ENCODE measurements around the gene FIBCD1.
A peak's percentile ranks its signal among the peaks of the same experiment; 100 is the strongest.

The FIBCD1 gene

DNA sequence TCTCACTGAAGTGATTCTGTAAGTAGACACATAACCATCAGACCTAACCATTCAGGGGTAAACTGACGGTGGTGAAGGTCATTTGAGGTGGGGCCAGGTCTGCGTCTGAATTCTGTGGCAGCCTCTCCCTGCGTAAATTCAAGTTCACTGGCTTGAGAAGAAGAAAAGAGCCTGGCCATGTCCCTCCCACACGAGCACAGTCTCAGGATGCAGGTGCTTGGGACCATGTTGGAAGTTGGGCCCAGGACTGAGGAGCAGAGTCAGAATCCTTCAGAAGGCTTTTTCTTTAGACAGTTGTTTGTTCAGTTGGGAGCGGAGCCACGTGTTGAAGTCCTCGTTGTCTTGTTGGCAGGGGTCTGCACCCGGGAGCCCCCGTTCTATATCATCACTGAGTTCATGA, 66.5 kb downstream of the FIBCD1 start:
- FAIRE-seq (no peak), DNase-seq (ENCODE audit: insufficient read length, low spot score) (no peak)
- TF ChIP-seq POLR2A (IDR thresholded peaks at IDR 0.05; ENCODE audit: low read depth, low read length) = no peak

DNA sequence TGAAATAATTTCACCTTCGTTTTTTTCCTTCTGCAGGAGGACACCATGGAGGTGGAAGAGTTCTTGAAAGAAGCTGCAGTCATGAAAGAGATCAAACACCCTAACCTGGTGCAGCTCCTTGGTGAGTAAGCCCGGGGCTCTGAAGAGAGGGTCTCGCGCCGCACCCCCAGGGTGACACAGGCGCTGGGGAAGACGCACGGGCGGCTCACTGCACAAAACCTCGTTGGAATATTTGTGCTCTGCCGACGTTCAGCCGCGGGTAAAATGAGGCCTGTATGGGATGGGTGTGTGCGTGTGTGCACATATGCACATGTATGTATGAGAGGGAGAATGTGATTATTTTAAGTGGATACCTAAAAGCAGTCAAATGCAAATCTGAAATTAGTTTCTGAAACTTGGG, 67.0 kb downstream of the FIBCD1 start:
- DNase-seq (ENCODE audit: insufficient read length, low spot score) (no peak), FAIRE-seq (no peak)
- TF ChIP-seq POLR2A (IDR thresholded peaks at IDR 0.05; ENCODE audit: low read depth, low read length) = no peak

DNA sequence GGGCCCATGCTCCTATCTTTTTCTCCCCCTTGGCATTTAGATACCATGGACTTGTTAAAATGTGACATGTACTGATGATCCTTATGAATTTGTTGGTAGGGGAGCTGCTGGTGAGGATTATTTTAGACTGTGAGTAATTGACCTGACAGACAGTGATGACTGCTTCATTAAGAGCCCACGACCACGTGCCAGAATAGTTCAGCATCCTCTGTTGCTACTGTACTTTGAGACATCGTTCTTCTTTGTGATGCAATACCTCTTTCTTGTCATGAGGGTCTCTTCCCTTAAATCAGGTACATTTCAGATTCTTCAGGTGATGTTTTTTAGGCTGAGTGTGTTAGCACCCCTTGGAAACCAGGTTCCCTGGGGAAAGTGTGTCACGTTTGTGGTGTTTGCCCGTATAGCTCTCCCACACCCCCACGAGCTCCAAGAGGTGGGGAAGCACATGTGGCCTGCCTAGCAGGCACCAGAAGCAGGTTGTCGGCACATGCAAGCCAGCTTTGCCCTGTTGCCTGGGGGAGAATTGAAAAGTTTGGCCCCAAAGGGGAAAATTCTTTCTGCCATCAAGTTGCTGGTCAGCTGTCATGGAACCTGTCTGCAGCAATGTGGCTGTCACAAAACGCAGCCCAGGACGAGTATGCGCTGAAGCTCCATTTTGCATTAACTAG, 67.5 kb downstream of the FIBCD1 start:
- no peak for FAIRE-seq
- no peak for TF ChIP-seq POLR2A (IDR thresholded peaks at IDR 0.05; ENCODE audit: low read depth, low read length)
- no peak for DNase-seq (ENCODE audit: insufficient read length, low spot score)

DNA sequence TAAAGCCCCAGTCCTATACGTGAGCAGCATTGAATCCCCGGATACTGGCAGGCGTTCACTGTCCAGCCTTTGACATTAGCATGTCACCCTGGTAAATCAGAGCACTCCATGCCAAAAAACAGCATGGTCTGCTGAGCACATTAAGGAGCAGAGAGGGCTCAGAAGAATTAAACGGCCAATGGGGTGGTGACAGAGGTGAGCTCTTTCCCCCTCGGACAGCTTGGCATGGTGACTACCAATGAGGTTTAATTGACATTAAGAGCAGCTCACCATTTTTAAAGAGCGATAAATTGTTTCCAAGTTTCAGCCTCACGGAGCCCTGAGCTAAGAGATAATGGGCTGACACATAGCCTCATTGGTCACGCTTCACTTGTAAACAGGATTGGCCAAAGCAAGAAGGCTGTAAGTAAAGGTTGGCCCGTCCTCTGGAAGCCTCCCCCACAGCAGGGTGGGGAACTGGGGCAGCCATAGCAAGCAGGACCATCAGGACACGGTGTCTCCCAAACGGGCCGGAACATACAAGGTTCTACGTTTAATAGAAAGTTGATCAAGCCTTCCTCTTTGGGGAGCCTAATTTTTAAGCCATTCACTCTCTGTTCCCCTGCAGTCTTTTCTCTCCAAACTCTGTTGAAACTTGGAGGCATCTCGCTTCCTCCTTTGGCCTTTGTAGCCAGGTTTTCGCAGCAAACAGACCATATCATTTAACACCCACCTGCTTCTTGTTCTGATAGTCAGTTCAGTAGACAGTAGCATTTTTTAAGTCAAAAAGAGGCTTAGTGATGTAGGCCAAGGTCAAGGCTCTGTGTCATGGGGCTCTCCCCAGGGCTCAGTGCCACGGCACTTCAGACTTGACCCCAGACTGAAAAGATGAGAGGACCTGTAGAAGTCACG, 68.3 kb downstream of the FIBCD1 start:
- no peak for FAIRE-seq

DNA sequence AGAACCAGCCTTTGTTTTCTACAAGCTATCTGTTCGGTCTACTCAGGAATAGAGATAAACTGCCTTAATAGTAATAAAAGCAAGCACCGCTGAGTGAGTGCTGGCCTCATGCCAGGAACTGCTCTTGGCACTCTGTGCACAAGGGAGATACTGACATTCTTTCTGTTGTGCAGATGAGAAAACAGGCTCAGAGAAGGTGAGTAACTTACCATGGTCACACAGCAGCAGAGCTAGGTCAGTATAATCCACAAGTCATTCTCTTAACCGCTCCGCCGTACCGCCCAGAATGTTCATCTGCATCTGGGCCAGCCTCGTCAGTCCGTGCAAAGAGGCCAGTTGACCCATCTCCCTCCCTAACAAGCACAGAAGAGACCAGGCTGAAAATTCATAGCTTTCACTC, 69.8 kb downstream of the FIBCD1 start:
- FAIRE-seq (no peak), DNase-seq (ENCODE audit: insufficient read length, low spot score) (no peak)
- TF ChIP-seq POLR2A (IDR thresholded peaks at IDR 0.05; ENCODE audit: low read depth, low read length) = no peak

More for the DNA sequence above, 68.3 kb downstream of the FIBCD1 start:
- TF ChIP-seq POLR2A (IDR thresholded peaks at IDR 0.05; ENCODE audit: low read depth, low read length) = no peak
- no peak for DNase-seq (ENCODE audit: insufficient read length, low spot score)

DNA sequence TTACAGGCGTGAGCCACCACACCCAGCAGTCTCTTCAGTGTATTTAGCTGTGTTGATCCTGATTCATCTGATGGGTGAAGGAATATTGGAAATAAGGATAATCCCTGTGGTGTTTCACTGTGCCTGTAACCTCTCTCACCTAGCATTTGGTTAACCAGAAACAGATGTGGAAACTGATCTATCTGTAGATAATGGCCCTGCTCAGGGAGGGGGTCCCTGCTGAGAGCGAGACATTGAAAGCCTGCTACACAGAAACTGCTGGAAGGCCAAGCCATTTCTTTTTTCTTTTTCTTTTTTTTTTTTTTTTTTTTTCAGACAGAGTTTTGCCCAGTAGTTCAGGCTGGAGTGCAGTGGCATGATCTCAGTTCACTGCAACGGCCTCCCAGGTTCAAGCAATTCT, 70.8 kb downstream of the FIBCD1 start:
- FAIRE-seq = no peak
- no peak for TF ChIP-seq POLR2A (IDR thresholded peaks at IDR 0.05; ENCODE audit: low read depth, low read length)
- DNase-seq (ENCODE audit: insufficient read length, low spot score) = no peak

DNA sequence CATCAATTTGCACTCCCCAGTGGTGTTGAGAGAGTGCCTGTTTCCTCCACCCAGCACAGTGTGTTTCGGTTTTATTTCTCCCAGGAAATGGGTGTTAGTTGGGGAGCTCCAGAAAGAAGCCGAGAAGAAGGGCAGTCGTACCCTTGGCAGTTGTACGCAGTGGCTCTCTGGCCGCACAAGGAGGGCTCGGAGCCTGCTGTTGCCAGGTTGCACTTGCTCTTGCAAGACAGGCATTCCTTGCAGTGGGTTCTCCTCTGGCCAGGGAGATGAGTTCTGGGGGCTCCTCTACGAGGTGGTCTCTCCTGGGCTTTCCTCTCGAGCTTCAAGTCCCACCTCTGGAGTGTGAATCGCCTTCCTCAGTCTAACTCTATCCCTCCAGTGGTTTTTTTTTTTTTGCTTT, 71.5 kb downstream of the FIBCD1 start:
- no peak for FAIRE-seq
- DNase-seq (ENCODE audit: insufficient read length, low spot score) = no peak
- no peak for TF ChIP-seq POLR2A (IDR thresholded peaks at IDR 0.05; ENCODE audit: low read depth, low read length)

DNA sequence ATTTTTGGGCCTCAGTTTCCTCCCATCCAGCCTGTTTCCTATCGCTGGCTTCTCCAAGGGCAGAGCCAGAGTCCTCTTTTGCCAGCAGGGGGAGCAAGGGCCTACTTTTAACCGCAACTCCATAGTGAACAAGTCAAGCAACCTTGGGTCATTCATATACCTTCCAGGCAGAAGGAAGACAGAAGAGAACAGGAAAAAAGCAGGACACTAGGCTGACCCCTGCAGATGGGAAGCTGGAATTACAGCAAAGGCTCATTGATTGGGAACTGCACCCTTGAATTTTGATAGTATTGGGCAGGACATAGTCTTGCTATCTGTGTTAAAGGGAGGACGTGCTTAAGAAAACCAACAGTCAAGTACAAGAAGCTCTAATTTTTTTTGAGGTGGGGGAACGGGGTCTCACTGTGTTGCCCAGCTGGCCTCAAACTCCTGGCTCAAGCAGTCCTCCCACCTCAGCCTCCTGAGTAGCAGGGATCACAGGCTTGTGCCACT, 72.5 kb downstream of the FIBCD1 start:
- no peak for TF ChIP-seq POLR2A (IDR thresholded peaks at IDR 0.05; ENCODE audit: low read depth, low read length)
- no peak for DNase-seq (ENCODE audit: insufficient read length, low spot score)
- FAIRE-seq = peak; percentile 64

DNA sequence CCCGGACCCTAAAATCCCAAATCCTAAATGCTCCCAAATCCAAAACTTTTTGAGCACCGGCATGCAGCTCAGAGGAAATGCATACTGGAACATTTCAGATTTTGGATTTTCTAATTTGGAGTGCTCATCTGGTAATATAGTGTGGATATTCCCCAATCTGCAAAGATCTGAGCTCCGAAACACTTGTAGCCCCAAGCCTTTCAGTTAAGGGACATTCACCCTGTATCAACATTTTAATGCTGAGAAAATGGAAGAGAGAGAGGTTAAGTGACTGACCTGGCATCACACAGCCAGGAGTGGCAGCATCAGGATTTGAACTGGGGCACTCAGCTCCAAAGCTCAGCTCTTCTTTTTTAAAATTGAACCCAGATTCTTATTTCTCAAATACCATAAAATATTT, 73.1 kb downstream of the FIBCD1 start:
- no peak for DNase-seq (ENCODE audit: insufficient read length, low spot score)
- TF ChIP-seq POLR2A (IDR thresholded peaks at IDR 0.05; ENCODE audit: low read depth, low read length) = no peak
- FAIRE-seq = no peak

DNA sequence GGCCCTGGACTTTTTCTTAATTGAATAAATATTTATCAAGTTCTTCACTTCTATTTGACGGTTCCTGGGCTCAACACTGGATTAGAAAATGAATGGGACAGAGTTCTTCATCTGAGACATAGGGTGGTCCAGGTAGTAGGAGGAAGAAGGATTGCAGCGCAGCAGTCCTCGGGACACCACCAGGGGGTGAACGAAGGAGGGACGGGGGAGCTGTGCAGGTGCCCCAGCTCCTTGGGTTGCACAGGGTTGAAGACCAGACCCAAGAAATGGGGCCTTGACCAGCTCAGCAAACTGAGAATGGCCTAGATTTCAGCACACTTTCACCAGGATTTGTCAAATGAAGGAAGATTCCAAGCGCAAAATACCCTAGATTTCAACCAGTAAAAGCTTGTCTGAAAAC, 74.5 kb downstream of the FIBCD1 start:
- DNase-seq (ENCODE audit: insufficient read length, low spot score) (no peak), FAIRE-seq (no peak)
- TF ChIP-seq POLR2A (IDR thresholded peaks at IDR 0.05; ENCODE audit: low read depth, low read length) = no peak

DNA sequence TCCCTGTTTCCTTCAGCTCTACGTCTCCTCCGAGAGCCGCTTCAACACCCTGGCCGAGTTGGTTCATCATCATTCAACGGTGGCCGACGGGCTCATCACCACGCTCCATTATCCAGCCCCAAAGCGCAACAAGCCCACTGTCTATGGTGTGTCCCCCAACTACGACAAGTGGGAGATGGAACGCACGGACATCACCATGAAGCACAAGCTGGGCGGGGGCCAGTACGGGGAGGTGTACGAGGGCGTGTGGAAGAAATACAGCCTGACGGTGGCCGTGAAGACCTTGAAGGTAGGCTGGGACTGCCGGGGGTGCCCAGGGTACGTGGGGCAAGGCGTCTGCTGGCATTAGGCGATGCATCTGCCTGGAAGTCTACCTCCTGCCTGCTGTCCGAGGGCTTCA, 76.3 kb downstream of the FIBCD1 start:
- no peak for FAIRE-seq
- DNase-seq (ENCODE audit: insufficient read length, low spot score) = no peak
- TF ChIP-seq POLR2A (IDR thresholded peaks at IDR 0.05; ENCODE audit: low read depth, low read length) = no peak

DNA sequence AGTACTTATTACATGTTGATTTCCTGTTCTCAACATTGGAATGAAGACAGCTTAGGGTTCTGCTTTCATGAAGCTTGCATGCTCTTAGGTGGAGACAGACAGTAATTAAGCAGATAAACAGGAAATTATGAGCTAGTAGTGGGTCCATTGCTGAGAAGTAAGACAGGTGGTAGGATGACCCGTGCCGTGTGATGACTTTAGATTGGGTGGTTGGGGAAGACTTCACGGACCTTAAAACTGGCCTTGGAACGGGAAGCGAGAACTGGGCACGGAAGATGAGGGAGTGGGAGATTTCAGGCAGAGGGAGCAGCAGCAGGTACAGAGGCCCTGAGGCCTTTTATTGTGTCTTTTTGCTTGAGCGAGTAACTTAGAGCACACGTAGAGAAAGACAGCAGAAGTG, 76.8 kb downstream of the FIBCD1 start:
- TF ChIP-seq POLR2A (IDR thresholded peaks at IDR 0.05; ENCODE audit: low read depth, low read length) = no peak
- DNase-seq (ENCODE audit: insufficient read length, low spot score) (no peak), FAIRE-seq (no peak)

DNA sequence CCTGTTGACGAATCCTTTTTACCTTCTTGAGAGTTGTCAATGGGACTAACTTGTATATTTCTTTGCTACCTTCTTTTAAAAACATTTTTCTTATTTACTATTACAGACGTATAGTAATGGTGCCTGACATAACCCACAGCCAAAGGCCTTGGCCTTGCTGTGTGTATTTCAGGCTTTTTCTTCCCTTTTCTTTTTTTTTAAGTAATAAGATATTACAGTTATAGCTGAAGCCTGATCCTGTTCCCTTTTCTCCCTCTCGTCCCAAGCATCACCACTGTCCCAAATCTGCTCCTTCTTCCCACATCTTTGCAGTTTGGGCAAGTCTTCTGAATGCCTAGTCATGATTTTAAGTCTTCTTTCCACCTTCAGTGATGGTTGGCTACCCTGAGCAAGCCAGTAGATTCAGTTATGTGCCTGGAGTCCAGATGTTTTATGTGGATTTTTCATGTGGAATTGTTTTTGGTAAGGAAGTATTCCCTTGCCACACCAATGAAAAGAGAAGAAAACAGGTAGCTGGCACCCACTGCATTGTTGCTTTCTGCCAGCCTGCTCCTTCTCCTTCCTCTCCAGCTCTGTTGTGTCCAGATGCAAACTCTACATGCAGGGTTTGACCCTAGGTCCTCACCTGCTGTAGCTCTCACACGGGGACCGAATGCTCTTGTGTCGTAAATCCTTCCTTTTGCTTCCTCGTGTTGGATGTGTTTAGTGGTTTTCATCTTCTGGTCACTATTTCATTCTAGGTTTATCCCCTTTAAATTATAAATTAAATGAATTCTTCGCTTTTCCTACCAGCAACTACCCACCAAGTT, 77.5 kb downstream of the FIBCD1 start:
- DNase-seq (ENCODE audit: insufficient read length, low spot score) = no peak
- TF ChIP-seq POLR2A (IDR thresholded peaks at IDR 0.05; ENCODE audit: low read depth, low read length) = no peak
- no peak for FAIRE-seq

All from H54 (cell line).